ENCODE measurements around the gene PIP5K1A.
"Not testable (repeated sequence)": the region's sequence is repeated elsewhere in the genome, so short reads cannot be mapped to it uniquely, and the experiment has no call there.

Gene PIP5K1A

DNA sequence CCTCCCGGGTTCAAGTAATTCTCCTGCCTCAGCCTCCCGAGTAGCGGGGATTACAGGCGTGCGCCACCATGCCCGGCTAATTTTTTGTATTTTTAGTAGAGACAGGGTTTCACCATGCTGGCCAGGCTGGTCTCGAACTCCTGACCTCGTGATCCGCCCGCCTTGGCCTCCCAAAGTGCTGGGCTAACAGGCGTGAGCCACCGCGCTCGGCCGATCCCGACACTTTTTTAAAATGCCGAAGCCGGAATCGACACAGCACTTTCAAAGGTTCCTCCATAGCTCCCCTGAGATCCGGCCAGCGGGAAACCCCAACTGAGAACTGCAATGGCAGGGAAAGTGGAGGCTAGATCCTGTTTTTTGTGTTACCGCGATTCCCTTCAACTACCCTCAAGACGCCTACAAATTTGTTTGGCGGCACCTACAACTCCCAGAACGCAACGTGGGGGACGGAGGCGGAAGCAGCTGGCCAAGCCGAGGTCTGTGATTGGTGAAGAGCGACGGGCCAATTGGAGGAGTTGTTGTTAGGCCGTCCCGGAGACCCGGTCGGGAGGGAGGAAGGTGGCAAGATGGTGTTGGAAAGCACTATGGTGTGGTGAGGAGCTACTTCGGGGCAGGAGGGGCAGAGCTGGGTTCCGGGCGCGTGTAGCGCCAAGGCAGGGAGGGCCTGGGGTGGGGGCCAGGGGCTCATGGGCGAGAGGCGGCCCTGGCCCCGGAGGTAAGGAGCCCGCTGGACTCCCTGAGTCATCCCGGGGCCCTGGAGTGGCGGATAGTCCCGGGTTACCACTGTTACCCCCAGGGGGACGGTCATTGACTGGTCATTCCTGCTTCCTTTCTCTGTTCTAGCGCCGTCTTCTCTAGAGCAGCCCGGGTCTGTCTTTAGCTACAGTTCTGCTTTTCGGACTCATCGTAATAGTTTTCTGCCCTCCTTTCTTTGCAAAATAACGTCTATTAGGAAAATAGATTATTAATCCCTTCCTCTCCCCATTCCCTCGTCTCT, 56.2 kb downstream of the PIP5K1A start, which contains the start of gene PSMD4:
Gene PSMD4 (plus strand): TSS at position 518 of the 997 bp plus-strand sequence. CDS start 49 bp downstream, at position 567.
- peak; percentile 84 to 95 (median 89) for DNase-seq

DNA sequence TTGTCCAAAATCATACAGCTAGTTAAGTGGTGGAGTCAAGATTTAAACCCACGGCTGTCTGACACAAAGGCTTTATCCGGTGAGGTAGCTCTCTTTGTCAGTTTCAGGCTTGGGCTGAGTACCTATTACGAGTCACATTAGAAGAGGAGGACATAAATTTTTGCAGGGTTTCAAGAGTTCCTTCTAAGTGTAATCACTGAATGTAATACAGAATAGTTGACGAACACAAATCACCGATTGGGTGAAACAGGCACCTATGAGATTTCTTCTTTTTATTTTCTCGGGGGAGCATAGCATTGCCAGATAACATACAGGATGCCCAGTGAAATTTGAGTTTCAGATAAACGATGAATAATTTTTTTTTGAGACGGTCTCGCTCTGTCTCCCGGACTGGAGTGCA, 57.0 kb downstream of the PIP5K1A start:
- DNase-seq, result no peak

DNA sequence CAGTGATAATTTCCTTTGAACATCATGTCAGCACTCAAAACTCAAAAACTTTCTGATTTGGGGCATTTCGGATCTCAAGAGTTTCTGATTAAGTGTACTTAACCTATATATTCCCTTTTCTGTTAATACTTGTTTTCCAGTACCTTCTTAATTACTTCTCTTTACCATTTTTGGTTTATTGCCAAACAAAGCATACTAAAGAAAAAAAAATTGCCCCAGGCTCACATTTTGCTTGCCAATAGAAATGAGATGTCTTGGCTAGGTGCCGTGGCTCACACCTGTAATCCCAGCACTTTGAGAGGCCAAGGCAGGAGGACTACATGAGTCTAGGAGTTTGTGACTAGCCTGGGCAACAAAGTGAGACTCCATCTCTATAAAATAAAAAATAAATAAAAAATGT, 61.0 kb downstream of the PIP5K1A start:
- no peak for DNase-seq

DNA sequence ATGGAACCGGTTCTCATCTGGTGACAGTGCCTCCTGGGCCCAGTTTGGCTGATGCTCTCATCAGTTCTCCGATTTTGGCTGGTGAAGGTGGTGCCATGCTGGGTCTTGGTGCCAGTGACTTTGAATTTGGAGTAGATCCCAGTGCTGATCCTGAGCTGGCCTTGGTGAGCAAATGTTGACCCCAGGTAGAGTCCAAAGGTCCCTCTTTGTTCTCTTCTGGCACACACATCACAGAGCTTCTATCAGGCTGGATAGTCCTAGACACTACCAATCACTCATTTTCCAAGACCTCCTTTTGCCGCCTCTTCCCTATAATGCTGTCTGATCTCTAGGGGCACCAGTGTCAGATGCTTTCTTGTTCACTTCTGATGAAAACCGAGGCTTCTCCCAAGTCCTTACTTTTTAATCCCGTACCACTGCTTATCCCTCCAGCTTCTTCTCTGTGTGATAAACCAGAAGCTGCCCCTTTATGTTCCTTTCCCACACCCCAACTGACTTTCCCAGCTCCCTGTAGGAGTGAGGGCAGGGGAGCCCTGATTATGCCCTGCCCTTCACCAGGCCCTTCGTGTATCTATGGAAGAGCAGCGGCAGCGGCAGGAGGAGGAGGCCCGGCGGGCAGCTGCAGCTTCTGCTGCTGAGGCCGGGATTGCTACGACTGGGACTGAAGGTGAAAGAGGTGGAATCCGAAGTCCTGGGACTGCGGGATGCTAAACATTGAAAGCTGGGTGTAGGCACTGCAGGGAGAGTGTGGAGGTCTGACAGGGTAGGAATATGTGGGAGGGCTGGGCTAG, 67.3 kb downstream of the PIP5K1A start:
- no peak for DNase-seq

DNA sequence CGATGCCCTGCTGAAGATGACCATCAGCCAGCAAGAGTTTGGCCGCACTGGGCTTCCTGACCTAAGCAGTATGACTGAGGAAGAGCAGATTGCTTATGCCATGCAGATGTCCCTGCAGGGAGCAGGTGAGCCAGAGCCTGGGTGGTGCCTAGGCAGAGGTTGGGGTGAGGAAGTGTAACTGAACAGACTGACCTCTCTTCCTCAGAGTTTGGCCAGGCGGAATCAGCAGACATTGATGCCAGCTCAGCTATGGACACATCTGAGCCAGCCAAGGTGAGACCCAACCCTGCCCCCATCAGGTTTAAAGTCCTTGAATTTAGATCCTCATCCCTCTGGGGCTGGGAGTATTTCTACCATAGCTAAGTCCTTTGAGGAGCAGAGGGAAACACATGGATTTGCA, 68.0 kb downstream of the PIP5K1A start:
- no peak for DNase-seq

DNA sequence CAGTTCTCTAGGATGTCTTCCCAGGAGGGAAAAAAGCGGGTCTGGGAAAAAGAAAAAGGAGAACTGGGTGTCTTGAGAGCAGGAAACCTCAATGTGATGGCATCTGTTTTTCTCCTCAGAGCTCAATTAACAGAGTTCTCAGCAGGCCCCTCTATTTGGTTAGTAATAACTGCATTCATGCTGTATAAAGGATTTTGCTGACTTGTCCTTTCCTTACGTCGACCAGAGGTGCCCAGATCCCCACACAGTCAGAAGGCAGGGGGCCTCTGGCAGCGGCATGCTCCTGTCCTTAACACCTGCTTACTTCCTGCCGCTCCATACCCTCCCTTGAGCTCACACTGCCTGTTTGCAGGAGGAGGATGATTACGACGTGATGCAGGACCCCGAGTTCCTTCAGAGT, 68.5 kb downstream of the PIP5K1A start:
- DNase-seq, result no peak

DNA sequence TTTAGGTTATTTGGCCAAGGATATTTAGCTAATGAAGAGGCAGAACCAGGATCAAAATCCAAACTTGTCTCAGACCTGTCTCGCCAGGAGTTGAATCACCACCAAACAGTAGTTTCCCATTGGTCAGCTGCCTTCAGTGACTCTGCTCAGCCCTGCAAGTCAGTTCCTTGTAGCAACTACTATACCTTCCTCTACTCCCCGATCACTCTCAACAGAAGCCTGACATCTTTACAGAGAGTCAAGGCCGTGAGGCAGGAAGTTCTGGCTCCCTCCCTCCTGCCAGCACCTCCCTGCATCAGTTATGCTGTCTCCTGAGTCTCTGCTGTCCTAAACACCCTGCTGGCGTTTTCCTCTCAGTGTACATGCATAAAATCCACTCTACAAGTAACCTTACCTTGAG, 69.4 kb downstream of the PIP5K1A start:
- no peak for DNase-seq

DNA sequence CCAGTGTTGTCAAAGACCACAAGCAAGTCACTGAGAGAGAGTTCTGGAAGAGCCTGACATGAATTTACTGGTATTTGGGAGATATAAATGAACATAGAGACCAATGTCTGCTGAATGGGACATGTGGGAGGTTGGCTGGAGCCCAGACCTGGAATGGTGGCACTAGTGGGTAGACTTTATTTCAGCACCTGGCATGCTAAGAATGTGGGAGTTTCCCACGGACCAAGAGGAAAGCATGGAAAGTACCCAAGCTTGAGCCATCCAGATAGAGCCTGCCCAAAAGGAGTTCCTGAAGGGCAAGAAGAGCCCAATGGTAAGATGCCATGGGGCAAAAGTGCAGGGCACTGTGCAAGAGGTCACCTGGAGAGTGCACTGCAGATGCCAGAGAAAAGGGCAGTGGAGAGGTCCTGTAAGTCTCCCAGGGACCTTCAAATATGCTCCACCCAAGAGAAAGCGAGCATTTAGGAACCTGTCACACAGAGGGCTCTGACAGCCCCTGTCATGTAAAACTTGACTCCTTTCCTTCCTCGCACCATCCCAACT, 75.6 kb downstream of the PIP5K1A start:
- DNase-seq, result no peak

DNA sequence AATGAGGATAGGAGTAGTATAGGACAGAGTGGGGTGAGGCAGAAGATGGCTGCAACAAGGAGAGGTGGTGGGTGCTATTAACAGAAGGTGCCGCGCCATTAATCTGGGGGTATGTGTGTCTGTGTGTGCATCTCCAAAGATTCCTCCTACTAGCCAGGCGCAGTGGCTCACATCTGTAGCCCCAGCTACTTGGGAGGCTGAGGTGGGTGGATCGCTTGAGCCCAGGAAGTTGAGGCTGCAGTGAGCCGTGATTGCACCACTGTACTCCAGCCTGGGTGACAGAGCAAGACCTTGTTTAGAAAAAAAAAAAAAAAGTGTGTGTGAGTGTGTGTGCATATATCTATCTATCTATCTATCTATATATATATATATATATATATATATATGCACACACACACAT, 77.0 kb downstream of the PIP5K1A start:
- DNase-seq, result not testable (repeated sequence)

DNA sequence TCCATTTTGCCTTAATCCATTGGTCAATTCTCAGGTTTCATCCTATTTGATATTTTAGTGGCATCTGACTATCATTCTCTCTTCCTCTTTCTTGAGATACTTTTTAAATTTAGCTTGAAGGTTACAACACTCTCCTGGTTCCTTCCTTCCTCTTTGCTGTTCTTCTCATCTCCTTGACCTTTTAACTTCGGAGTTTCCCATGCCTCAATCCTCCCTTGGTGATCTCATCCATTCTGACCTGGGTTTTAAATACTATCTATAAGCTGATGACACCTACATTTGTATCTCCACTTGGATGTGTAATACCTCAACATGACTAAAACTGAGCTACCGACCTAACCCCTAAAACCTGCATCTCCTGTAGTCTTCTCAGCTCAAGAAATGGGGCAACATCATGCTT, 78.9 kb downstream of the PIP5K1A start:
- no peak for DNase-seq

DNA sequence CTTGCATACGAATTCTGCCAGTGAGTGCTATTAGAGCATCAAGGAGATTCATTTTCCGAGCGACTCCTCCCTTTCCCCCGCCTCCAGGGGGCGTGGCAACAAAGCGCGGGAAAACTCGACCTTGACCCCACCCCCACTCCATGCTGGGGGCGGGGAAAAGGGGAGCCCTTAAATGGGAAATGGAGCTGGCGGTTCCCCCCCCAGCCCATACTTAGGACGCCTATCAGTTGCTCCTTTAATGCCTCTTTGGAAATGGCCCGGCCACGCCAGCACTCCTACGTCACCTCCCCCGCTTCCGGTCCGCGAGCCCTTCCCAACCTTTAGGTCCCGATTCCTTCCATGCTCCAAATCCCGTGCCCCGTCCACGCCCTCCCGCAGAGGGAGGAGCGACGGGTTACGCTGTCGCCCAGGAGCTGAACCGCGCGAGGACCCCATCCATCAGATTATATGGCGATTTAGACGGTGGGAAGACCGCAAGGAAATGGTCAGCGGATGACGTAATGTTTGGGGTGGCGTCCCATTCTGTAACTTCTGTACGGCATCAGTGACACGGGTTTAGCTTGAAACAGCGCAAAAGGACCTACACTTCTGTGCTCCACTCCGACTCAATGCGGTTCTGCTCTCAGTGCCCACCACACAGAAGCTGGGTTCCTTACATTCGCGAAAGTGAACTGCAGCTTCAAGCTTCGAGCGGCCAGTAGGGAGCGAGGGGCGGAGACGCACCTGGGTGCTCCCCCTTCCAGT, 83.0 kb downstream of the PIP5K1A start:
- DNase-seq, result peak; percentile 84 to 98 (median 89)

DNA sequence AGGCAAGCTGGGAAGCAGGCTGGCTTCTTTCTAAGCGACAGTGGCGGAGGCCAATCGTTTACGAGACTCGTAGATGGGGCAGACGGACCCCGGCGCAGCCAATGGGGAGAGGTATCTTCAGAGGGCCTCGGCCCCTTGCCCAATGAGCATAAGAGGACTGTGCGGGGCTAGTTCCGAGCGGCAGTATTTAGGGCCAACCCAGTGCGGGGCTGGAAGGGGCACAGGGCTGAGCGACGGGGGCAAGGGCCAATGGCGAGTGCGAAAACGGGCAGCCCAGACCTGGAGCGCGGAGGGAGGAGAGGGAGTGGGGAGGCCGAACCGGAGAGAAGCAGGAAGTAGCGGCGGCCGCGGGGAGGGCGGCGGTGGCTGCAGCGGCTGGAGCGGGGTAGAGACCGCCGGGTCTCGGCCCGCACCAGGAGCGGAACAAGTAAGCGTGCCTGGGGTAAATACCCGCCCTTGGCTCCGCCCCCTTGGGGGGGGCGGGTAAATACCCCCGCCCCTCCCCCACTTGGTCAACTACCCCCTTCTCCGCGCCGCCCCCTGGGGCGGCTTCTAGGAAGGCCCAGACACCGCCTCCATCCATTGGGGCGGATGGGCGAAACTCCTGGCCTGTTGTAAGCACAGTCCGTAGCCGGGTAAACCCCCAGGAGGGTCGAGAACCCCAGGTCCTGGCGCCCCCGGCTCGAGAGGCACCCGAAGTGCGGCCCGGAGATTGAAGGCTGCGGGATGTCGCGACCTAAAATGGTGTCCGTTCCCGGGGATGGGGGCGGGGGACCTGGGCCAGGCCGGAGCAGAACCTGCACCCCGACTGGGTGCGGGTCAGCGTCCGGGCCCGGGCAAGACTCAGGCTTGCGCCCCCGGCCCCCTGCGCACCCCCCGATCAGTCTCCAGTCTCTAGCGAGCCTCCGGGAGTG, 83.9 kb downstream of the PIP5K1A start, which contains the start of gene ZNF687:
Gene ZNF687 (plus strand): TSS at position 331 of the 914 bp plus-strand sequence. CDS start 3,993 bp downstream, outside the sequence.
- peak; percentile 96 to 100 (median 97) for DNase-seq

DNA sequence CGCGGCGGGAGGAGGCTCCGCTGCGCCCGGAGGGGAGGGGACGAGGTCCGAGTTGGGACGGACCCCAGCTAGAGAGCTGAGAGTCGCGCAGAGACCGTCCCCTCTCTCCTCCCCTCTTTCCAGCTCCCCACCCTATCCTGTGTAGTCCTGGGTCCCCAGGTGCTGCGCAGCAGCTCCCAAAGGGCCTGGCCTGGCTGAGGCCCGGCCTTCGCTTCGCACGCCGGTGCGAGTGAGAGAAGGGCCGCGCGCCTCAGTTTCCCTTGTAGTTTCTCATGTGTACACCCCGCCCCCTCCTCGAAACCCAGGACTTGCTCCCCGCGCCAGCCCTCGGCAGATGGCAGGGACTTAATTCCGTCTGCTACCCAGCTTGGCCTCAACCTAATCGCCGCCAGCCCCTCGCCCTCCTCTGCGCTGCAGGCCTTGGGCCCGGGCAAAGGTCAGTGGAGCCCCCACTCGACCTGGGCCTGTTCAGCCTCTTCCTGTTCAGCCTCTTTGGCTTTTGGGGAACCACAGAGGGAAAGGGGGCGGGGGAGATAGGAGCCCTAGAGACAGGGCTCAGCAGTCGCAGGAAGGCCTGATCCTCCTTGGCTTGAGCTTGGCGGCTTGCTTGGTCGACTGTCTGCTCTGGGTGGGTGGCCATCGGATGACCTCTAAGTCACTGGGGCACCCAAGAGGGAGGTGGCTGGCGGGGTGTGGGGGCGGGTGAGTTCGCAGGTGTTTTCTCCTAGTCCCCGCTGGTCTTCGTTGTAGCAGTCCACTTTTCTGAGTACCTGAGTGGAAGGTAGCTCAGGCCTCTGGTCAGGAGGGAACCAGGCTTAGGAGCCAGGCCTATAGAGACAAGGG, 84.8 kb downstream of the PIP5K1A start:
- DNase-seq, result peak in 2 of 5 donors; percentile 13 to 17

DNA sequence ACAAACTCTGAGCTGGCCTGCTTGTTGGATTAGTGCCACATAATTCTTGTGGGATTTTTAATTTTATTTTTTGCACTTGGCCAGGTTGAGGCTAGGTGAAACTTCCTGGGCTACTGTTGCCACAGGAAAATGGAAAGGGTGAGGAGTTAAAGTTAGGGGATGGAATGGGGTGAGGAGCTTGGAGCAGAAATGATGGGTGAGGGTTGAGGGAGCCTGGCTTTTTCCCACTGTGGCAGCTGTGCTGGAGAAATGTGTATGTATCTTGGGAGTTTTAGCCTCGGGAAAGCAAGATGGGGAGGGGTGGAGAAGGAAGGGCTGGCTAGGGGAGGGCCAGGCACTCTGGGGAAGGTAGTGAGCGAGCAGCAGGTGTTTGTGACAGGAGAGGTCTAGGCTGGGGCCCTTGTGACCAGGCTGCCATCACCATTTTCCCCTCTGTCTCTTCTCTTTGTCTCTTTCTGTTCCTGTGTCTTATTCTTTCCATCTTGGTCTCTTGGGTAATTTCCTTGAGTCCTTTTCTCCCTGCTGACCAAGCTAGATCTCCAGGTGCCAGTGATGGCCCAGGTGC, 85.7 kb downstream of the PIP5K1A start:
- DNase-seq, result no peak

DNA sequence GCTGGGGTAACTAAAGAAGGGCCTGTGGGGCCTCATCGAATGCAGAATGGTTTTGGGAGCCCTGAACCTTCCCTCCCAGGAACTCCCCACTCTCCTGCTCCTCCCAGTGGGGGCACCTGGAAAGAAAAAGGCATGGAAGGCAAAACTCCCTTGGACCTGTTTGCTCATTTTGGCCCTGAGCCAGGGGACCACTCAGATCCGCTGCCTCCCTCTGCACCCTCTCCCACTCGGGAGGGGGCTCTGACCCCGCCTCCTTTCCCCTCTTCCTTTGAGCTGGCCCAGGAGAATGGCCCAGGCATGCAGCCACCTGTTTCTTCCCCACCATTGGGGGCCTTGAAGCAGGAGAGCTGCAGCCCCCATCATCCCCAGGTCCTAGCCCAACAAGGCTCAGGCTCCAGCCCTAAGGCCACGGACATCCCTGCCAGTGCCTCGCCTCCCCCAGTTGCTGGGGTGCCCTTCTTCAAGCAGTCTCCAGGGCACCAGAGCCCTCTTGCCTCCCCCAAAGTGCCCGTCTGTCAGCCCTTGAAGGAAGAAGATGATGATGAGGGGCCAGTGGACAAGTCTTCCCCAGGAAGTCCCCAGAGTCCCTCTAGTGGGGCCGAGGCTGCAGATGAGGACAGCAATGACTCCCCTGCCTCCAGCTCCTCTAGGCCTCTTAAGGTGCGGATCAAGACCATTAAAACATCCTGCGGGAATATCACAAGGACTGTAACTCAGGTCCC, 88.4 kb downstream of the PIP5K1A start:
- no peak for DNase-seq

DNA sequence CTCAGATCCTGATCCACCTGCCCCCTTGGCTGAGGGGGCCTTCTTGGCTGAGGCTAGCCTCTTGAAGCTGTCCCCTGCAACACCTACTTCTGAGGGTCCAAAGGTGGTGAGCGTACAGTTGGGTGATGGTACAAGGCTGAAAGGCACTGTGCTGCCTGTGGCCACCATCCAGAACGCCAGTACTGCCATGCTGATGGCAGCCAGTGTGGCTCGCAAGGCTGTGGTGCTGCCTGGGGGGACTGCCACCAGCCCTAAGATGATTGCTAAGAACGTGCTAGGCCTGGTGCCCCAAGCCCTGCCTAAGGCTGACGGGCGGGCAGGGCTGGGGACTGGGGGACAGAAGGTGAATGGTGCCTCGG, 89.0 kb downstream of the PIP5K1A start:
- DNase-seq, result no peak

DNA sequence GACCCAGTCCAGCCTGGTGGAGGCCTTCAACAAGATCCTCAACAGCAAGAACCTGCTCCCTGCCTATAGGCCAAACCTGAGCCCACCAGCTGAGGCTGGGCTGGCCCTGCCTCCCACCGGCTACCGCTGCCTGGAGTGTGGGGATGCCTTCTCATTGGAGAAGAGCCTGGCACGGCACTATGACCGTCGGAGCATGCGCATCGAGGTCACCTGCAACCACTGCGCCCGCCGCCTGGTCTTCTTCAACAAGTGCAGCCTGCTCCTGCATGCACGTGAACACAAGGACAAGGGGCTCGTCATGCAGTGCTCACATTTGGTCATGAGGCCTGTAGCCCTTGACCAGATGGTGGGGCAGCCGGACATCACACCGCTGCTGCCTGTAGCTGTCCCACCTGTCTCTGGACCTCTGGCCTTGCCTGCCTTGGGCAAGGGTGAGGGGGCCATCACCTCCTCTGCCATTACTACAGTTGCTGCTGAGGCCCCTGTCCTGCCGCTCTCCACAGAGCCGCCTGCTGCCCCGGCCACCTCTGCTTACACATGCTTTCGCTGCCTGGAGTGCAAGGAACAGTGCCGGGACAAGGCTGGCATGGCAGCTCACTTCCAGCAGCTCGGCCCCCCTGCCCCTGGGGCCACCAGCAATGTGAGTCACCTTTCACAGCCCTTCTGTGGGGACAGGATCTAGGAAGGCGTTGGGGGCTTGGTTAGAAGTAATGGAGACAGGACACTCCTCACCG, 89.6 kb downstream of the PIP5K1A start:
- no peak for DNase-seq

DNA sequence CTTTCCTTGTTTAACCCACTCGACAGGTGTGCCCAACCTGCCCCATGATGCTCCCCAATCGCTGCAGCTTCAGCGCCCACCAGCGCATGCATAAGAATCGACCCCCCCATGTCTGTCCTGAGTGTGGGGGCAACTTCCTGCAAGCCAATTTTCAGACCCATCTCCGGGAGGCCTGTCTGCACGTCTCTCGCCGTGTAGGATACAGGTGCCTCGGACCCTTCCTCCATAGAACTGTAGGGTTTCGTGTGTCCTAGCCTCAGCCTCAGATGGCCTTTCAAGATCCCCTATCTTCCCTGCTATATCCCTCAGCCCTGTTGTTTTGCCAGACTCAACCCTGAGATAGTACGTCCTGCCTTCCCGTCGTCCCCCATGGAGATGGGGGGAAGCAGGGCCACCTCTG, 90.2 kb downstream of the PIP5K1A start:
- no peak for DNase-seq
